SU-DHL-6 (cell line): ENCODE data around the gene FAM184A.

Experiments
- EZH2phosphoT487 ChIP-seq: fragments of 200-600 bp; sonication (generic), shearing (Covaris generic); conservative IDR thresholded peaks from 2 replicates; pipeline ENCODE4 v1.6.1; 2018; ENCODE audit warnings: mild to moderate bottlenecking, antibody characterized with exemption, low read length, moderate library complexity, mixed read lengths
- TF ChIP-seq, protein P1 (sequence below): fragments of 200-600 bp; sonication (generic); IDR thresholded peaks from one replicate; pipeline ENCODE4 v1.5.1; 2017; ENCODE audit warnings: antibody characterized with exemption, mild to moderate bottlenecking, low read length, moderate library complexity; ENCODE audit not compliant: insufficient read depth, poor library complexity, severe bottlenecking

GRCh38 chr6:119002069-119002468 lies 76.4 kb downstream of the FAM184A start:
- TF ChIP-seq, protein P1, sequence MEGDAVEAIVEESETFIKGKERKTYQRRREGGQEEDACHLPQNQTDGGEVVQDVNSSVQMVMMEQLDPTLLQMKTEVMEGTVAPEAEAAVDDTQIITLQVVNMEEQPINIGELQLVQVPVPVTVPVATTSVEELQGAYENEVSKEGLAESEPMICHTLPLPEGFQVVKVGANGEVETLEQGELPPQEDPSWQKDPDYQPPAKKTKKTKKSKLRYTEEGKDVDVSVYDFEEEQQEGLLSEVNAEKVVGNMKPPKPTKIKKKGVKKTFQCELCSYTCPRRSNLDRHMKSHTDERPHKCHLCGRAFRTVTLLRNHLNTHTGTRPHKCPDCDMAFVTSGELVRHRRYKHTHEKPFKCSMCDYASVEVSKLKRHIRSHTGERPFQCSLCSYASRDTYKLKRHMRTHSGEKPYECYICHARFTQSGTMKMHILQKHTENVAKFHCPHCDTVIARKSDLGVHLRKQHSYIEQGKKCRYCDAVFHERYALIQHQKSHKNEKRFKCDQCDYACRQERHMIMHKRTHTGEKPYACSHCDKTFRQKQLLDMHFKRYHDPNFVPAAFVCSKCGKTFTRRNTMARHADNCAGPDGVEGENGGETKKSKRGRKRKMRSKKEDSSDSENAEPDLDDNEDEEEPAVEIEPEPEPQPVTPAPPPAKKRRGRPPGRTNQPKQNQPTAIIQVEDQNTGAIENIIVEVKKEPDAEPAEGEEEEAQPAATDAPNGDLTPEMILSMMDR, result no peak
- TF ChIP-seq EZH2phosphoT487, result no peak
